Measurements from ENCODE around the gene RNF167. TPM values are rescaled to one million over a fixed set of nuclear protein-coding genes. Genes with fewer than 3 reads are reported as not detected.
A peak's percentile ranks its signal among the peaks of the same experiment; 100 is the strongest.

RNF167 gene
- total and polyA plus RNA-seq, 2 of the 13 experiments (the other 11 are each of a cell fraction or from before 2014, with no cell fraction given), result 44.1 to 45.4 TPM

DNA sequence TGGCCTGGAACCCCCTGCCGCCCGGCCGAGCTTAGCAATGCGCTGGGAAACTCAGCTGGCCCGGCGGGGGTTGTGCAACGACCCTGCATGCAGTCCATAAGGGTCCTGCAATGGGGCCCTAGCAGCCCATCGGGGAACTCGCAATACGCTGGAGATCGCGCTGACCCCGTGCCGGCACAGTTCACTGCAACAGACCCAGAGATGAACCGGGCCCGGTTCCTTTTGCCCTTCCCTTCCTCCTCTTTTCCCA is 597 bp upstream of the RNF167 start (continued):
- TF ChIP-seq AGO2 (optimal IDR thresholded peaks at IDR 0.05; ENCODE audit: low read depth, low read length), result peak; percentile 83
- TF ChIP-seq ZNF430 (CRISPR knock-in tag; IDR thresholded peaks at IDR 0.05), result no peak

DNA sequence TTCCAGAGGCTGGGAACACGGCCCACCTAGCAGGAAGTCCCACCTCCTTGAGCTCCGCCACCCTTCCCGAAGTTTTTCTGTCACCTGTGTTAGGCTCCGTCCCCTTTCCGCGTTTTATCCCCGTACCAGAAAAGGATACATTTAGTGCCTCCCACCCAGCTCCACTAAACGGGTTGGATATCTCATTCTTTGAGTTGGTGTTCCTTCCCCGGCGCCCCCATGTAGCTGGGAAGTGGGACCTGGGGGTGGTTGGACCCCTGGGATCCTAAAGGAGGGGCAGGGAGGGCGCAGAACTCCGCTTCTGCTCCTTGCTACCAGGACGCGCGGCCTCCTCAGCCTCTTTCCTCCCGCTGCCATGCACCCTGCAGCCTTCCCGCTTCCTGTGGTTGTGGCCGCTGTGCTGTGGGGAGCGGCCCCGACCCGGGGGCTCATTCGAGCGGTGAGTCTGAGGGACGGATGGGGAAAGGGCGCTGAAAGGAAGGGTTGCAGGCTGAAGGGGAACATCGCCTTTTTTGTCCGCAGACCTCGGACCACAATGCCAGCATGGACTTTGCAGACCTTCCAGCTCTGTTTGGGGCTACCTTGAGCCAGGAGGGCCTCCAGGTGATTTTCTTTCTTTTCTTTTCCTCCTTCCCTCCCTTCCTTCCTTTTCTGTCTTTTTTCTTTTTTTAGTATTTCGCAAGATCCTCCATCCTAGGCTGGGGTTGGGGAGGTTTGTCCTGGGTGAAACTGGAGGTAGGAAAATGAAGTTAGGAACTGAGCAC is 669 bp downstream of the RNF167 start:
- peak overlapping the region; percentile 96 for H3K27ac ChIP-seq (ENCODE audit: extremely low read length, insufficient read depth, low read length)
- WGBS (ENCODE audit: low lambda C conversion rate), result 2% methylated on average over 21 of the region's 29 CpGs
- peaks cover 53% of the 10 kb centered on the region for H3K79me2 ChIP-seq (ENCODE audit: insufficient read depth, low read length)
- H2AFZ ChIP-seq (ENCODE audit: low read length), result no peak overlapping the region
- H3K4me3 ChIP-seq (replicated peaks in 1 of 3; ENCODE audit: insufficient read depth in 1 of 3, low read depth in 2 of 3, low read length in 3 of 3), result peak overlapping the region; percentile 91 to 97 (median 93)
- intact Hi-C loops (cut with micrococcal nuclease; ENCODE audit: unreplicated experiment), result no loop called here
- DNase-seq (ENCODE audit: low spot score) (peak; percentile 89), FAIRE-seq (no peak), ATAC-seq (peak; percentile 78)
- peaks cover 11 to 40% of the 10 kb centered on the region in 2 experiments for H3K36me3 ChIP-seq (replicated peaks in 1 of 2; ENCODE audit: control insufficient read depth in 1 of 2, insufficient read depth in 2 of 2, low read length in 2 of 2)
- peaks cover 37% of the 10 kb centered on the region for H3K4me1 ChIP-seq (ENCODE audit: insufficient read depth, low read length)
- H3K27me3 ChIP-seq (ENCODE audit: control insufficient read depth in 1 of 2, insufficient read depth in 2 of 2, low read length in 2 of 2), result no peaks in the 10 kb centered on the region; a peak in 1 of 5 replicates
- peaks cover 14% of the 10 kb centered on the region; the same call in 1 of the 2 replicates for H4K20me1 ChIP-seq (ENCODE audit: insufficient read depth, low read length)
- peak overlapping the region; percentile 95 for H3K9ac ChIP-seq (ENCODE audit: insufficient read depth, low read depth, low read length)
- no peaks in the 10 kb centered on the region for H3K9me3 ChIP-seq (ENCODE audit: low read length)
- peak overlapping the region; percentile 98 for H3K4me2 ChIP-seq (ENCODE audit: low read depth, low read length)
- in situ Hi-C loops (cut with HindIII; ENCODE audit: extremely low pct_ligation_motif_present, low pct_unique_long_range_greater_than_20kb), result no loop called here
- BruUV-seq (replicated peaks), result TSS peak; percentile 84
- ChIA-PET POLR2A (interaction anchor here (1.0 to 3.9 kb wide), 23 partner anchors 9 to 404 kb away, joined by 3 to 201 read pairs (median 6); partner anchors contain the start of genes ARRB2, CAMTA2, ENO3 and INCA1), CTCF (ENCODE audit: low intra/inter-chr PET ratio, low total read pairs) (interaction anchor here (0.9 kb wide), 1 partner anchor 33 kb away, joined by 3 read pairs; no protein-coding TSS in a partner anchor)
- TF ChIP-seq EEA1 (CRISPR knock-in tag; IDR thresholded peaks at IDR 0.05; ENCODE audit: borderline replicate concordance) (no peak), ZNF274 (CRISPR knock-in tag; IDR thresholded peaks at IDR 0.05) (peak; percentile 67; the same call in 1 of the 2 replicates), POLR2G (IDR thresholded peaks at IDR 0.05; ENCODE audit: low read depth, low read length) (peak; percentile 6), ZEB1 (IDR thresholded peaks at IDR 0.05; ENCODE audit: insufficient replicate concordance, low read depth) (peak; percentile 23), ZFP41 (CRISPR knock-in tag; IDR thresholded peaks at IDR 0.05; ENCODE audit: borderline replicate concordance) (no peak), ZNF510 (CRISPR knock-in tag; IDR thresholded peaks at IDR 0.05; ENCODE audit: low read depth) (no peak), ZNF761 (CRISPR knock-in tag; conservative IDR thresholded peaks at IDR 0.05) (no peak), NFE2L1 (CRISPR knock-in tag; IDR thresholded peaks at IDR 0.05; ENCODE audit: borderline replicate concordance) (peak; percentile 29; the same call in 1 of the 2 replicates), ZNF598 (CRISPR knock-in tag; IDR thresholded peaks at IDR 0.05; ENCODE audit: borderline replicate concordance) (peak; percentile 48; the same call in 1 of the 2 replicates), SKI (IDR thresholded peaks at IDR 0.05; ENCODE audit: partially characterized antibody) (no peak), TGIF2 (CRISPR knock-in tag; IDR thresholded peaks at IDR 0.05) (no peak)
- TF ChIP-seq, protein P1, sequence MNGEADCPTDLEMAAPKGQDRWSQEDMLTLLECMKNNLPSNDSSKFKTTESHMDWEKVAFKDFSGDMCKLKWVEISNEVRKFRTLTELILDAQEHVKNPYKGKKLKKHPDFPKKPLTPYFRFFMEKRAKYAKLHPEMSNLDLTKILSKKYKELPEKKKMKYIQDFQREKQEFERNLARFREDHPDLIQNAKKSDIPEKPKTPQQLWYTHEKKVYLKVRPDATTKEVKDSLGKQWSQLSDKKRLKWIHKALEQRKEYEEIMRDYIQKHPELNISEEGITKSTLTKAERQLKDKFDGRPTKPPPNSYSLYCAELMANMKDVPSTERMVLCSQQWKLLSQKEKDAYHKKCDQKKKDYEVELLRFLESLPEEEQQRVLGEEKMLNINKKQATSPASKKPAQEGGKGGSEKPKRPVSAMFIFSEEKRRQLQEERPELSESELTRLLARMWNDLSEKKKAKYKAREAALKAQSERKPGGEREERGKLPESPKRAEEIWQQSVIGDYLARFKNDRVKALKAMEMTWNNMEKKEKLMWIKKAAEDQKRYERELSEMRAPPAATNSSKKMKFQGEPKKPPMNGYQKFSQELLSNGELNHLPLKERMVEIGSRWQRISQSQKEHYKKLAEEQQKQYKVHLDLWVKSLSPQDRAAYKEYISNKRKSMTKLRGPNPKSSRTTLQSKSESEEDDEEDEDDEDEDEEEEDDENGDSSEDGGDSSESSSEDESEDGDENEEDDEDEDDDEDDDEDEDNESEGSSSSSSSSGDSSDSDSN (CRISPR knock-in tag; IDR thresholded peaks at IDR 0.05), result 0 out of 2 replicates have a peak, but pooled peaks have one; percentile 25
- TF ChIP-seq, protein P2, sequence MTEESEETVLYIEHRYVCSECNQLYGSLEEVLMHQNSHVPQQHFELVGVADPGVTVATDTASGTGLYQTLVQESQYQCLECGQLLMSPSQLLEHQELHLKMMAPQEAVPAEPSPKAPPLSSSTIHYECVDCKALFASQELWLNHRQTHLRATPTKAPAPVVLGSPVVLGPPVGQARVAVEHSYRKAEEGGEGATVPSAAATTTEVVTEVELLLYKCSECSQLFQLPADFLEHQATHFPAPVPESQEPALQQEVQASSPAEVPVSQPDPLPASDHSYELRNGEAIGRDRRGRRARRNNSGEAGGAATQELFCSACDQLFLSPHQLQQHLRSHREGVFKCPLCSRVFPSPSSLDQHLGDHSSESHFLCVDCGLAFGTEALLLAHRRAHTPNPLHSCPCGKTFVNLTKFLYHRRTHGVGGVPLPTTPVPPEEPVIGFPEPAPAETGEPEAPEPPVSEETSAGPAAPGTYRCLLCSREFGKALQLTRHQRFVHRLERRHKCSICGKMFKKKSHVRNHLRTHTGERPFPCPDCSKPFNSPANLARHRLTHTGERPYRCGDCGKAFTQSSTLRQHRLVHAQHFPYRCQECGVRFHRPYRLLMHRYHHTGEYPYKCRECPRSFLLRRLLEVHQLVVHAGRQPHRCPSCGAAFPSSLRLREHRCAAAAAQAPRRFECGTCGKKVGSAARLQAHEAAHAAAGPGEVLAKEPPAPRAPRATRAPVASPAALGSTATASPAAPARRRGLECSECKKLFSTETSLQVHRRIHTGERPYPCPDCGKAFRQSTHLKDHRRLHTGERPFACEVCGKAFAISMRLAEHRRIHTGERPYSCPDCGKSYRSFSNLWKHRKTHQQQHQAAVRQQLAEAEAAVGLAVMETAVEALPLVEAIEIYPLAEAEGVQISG (CRISPR knock-in tag; IDR thresholded peaks at IDR 0.05), result peak; percentile 28; the same call in 1 of the 2 replicates

Measured in HepG2 (cell line).